ENCODE data around the gene LEKR1. TPM values are rescaled to one million over a fixed set of nuclear protein-coding genes. Genes with fewer than 3 reads are reported as not detected.
A peak's percentile ranks its signal among the peaks of the same experiment; 100 is the strongest.

LEKR1 gene
- total and polyA plus RNA-seq, 2 of the 13 experiments (the other 11 are each of a cell fraction or from before 2014, with no cell fraction given), result 0.49 to 1.5 TPM

- TF ChIP-seq, protein P1, sequence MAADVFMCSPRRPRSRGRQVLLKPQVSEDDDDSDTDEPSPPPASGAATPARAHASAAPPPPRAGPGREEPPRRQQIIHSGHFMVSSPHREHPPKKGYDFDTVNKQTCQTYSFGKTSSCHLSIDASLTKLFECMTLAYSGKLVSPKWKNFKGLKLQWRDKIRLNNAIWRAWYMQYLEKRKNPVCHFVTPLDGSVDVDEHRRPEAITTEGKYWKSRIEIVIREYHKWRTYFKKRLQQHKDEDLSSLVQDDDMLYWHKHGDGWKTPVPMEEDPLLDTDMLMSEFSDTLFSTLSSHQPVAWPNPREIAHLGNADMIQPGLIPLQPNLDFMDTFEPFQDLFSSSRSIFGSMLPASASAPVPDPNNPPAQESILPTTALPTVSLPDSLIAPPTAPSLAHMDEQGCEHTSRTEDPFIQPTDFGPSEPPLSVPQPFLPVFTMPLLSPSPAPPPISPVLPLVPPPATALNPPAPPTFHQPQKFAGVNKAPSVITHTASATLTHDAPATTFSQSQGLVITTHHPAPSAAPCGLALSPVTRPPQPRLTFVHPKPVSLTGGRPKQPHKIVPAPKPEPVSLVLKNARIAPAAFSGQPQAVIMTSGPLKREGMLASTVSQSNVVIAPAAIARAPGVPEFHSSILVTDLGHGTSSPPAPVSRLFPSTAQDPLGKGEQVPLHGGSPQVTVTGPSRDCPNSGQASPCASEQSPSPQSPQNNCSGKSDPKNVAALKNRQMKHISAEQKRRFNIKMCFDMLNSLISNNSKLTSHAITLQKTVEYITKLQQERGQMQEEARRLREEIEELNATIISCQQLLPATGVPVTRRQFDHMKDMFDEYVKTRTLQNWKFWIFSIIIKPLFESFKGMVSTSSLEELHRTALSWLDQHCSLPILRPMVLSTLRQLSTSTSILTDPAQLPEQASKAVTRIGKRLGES (CRISPR knock-in tag; IDR thresholded peaks at IDR 0.05; ENCODE audit: borderline replicate concordance), result no peak; the same call in 1 of the 2 replicates
- TF ChIP-seq, protein P2, sequence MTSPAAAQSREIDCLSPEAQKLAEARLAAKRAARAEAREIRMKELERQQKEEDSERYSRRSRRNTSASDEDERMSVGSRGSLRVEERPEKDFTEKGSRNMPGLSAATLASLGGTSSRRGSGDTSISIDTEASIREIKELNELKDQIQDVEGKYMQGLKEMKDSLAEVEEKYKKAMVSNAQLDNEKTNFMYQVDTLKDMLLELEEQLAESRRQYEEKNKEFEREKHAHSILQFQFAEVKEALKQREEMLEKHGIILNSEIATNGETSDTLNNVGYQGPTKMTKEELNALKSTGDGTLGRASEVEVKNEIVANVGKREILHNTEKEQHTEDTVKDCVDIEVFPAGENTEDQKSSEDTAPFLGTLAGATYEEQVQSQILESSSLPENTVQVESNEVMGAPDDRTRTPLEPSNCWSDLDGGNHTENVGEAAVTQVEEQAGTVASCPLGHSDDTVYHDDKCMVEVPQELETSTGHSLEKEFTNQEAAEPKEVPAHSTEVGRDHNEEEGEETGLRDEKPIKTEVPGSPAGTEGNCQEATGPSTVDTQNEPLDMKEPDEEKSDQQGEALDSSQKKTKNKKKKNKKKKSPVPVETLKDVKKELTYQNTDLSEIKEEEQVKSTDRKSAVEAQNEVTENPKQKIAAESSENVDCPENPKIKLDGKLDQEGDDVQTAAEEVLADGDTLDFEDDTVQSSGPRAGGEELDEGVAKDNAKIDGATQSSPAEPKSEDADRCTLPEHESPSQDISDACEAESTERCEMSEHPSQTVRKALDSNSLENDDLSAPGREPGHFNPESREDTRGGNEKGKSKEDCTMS (CRISPR knock-in tag; conservative IDR thresholded peaks at IDR 0.05), result no peak
- TF ChIP-seq AGO1 (IDR thresholded peaks at IDR 0.05; ENCODE audit: low read depth, low read length, poor library complexity, severe bottlenecking) (peak; percentile 65), SOX5 (CRISPR knock-in tag; IDR thresholded peaks at IDR 0.05; ENCODE audit: borderline replicate concordance) (no peak), ZNF296 (CRISPR knock-in tag; conservative IDR thresholded peaks at IDR 0.05) (no peak), POLR2A (IDR thresholded peaks at IDR 0.05; ENCODE audit: insufficient read depth in 1 of 2, low read depth in 2 of 2, low read length in 2 of 2) (peak; percentile 49 to 83), ZNF580 (CRISPR knock-in tag; IDR thresholded peaks at IDR 0.05; ENCODE audit: borderline replicate concordance, low read depth) (peak; percentile 97; the same call in 1 of the 2 replicates), AKNA (CRISPR knock-in tag; IDR thresholded peaks at IDR 0.05; ENCODE audit: borderline replicate concordance) (no peak), ZSCAN22 (CRISPR knock-in tag; IDR thresholded peaks at IDR 0.05) (no peak; the same call in 1 of the 2 replicates), CHD2 (IDR thresholded peaks at IDR 0.05; ENCODE audit: low read depth, low read length) (no peak), JUN (CRISPR knock-in tag; IDR thresholded peaks at IDR 0.05) (no peak; the same call in 1 of the 2 replicates)
- TF ChIP-seq, protein P3, sequence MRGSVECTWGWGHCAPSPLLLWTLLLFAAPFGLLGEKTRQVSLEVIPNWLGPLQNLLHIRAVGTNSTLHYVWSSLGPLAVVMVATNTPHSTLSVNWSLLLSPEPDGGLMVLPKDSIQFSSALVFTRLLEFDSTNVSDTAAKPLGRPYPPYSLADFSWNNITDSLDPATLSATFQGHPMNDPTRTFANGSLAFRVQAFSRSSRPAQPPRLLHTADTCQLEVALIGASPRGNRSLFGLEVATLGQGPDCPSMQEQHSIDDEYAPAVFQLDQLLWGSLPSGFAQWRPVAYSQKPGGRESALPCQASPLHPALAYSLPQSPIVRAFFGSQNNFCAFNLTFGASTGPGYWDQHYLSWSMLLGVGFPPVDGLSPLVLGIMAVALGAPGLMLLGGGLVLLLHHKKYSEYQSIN (CRISPR knock-in tag; IDR thresholded peaks at IDR 0.05; ENCODE audit: borderline replicate concordance), result no peak
- TF ChIP-seq, protein P4, sequence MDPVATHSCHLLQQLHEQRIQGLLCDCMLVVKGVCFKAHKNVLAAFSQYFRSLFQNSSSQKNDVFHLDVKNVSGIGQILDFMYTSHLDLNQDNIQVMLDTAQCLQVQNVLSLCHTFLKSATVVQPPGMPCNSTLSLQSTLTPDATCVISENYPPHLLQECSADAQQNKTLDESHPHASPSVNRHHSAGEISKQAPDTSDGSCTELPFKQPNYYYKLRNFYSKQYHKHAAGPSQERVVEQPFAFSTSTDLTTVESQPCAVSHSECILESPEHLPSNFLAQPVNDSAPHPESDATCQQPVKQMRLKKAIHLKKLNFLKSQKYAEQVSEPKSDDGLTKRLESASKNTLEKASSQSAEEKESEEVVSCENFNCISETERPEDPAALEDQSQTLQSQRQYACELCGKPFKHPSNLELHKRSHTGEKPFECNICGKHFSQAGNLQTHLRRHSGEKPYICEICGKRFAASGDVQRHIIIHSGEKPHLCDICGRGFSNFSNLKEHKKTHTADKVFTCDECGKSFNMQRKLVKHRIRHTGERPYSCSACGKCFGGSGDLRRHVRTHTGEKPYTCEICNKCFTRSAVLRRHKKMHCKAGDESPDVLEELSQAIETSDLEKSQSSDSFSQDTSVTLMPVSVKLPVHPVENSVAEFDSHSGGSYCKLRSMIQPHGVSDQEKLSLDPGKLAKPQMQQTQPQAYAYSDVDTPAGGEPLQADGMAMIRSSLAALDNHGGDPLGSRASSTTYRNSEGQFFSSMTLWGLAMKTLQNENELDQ (CRISPR knock-in tag; IDR thresholded peaks at IDR 0.05; ENCODE audit: borderline replicate concordance), result no peak
These were observed 262.7 kb downstream of the LEKR1 start (continued) for GRCh38 chr3:157088601-157089454.
